ENCODE data around the gene CYP11A1. TPM values are rescaled to one million over a fixed set of nuclear protein-coding genes. Genes with fewer than 3 reads are reported as not detected.
"Not testable (repeated sequence)": the region's sequence is repeated elsewhere in the genome, so short reads cannot be mapped to it uniquely, and the experiment has no call there.

The CYP11A1 gene
- total and polyA plus RNA-seq, 10 of the 15 experiments (the other 5 are each of a cell fraction or from before 2014, with no cell fraction given) = 0.11 to 1.2 (median 0.23) TPM; not detected in 5

DNA sequence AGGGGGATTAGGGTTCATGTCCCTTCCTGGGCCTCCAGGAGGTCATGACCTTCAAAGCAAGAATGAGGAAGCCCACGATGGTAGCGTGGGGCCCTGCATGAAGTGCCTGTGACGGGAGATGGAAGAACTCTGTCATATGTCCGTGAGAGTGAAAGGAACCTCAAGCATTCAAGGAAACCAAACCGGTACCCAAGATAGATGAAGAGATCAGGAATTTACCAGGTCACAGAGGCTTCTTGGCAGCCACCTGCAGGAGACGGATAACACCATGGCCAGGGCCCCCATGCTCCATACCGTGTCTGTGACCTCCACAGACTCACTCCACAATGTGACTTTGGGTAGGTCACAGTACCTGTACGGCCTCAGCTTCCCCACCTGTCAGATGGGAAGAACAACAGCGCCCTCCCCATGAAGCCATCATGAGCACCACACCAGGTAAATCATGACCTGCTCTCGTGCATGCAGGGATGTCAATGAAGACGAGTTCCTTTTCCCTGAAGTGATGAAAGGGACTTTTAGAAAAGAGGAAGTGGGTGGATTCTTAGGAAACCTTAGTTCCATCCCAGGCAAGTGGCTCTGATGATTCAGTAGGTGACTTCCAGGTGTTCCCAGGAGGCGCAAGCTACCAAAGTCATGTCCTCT lies 23.3 kb upstream of the CYP11A1 start (continued):
- no peak for TF ChIP-seq ZZZ3 (IDR thresholded peaks at IDR 0.05; ENCODE audit: control insufficient read depth, insufficient read length, low read depth)
- TF ChIP-seq BHLHE40 (IDR thresholded peaks at IDR 0.05; ENCODE audit: borderline replicate concordance in 1 of 2, low read depth in 2 of 2, low read length in 1 of 2) = peak in 1 of 2 experiments; percentile 46; a peak in 1 of 4 replicates
- TF ChIP-seq TARDBP (IDR thresholded peaks at IDR 0.05; ENCODE audit: borderline replicate concordance) = no peak
- TF ChIP-seq, protein P1, sequence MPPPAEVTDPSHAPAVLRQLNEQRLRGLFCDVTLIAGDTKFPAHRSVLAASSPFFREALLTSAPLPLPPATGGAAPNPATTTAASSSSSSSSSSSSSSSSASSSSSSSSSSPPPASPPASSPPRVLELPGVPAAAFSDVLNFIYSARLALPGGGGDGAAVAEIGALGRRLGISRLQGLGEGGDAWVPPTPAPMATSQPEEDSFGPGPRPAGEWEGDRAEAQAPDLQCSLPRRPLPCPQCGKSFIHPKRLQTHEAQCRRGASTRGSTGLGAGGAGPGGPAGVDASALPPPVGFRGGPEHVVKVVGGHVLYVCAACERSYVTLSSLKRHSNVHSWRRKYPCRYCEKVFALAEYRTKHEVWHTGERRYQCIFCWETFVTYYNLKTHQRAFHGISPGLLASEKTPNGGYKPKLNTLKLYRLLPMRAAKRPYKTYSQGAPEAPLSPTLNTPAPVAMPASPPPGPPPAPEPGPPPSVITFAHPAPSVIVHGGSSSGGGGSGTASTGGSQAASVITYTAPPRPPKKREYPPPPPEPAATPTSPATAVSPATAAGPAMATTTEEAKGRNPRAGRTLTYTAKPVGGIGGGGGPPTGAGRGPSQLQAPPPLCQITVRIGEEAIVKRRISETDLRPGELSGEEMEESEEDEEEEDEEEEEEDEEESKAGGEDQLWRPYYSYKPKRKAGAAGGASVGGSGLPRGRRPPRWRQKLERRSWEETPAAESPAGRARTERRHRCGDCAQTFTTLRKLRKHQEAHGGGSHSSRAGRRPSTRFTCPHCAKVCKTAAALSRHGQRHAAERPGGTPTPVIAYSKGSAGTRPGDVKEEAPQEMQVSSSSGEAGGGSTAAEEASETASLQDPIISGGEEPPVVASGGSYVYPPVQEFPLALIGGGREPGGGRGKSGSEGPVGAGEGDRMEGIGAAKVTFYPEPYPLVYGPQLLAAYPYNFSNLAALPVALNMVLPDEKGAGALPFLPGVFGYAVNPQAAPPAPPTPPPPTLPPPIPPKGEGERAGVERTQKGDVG (CRISPR knock-in tag; IDR thresholded peaks at IDR 0.05) = no peak
- TF ChIP-seq, protein P2, sequence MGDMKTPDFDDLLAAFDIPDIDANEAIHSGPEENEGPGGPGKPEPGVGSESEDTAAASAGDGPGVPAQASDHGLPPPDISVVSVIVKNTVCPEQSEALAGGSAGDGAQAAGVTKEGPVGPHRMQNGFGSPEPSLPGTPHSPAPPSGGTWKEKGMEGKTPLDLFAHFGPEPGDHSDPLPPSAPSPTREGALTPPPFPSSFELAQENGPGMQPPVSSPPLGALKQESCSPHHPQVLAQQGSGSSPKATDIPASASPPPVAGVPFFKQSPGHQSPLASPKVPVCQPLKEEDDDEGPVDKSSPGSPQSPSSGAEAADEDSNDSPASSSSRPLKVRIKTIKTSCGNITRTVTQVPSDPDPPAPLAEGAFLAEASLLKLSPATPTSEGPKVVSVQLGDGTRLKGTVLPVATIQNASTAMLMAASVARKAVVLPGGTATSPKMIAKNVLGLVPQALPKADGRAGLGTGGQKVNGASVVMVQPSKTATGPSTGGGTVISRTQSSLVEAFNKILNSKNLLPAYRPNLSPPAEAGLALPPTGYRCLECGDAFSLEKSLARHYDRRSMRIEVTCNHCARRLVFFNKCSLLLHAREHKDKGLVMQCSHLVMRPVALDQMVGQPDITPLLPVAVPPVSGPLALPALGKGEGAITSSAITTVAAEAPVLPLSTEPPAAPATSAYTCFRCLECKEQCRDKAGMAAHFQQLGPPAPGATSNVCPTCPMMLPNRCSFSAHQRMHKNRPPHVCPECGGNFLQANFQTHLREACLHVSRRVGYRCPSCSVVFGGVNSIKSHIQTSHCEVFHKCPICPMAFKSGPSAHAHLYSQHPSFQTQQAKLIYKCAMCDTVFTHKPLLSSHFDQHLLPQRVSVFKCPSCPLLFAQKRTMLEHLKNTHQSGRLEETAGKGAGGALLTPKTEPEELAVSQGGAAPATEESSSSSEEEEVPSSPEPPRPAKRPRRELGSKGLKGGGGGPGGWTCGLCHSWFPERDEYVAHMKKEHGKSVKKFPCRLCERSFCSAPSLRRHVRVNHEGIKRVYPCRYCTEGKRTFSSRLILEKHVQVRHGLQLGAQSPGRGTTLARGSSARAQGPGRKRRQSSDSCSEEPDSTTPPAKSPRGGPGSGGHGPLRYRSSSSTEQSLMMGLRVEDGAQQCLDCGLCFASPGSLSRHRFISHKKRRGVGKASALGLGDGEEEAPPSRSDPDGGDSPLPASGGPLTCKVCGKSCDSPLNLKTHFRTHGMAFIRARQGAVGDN (IDR thresholded peaks at IDR 0.05) = 0 out of 2 replicates have a peak, but pooled peaks have one; percentile 37
- TF ChIP-seq GABPA (IDR thresholded peaks at IDR 0.05; ENCODE audit: low read depth) = no peak
- TF ChIP-seq DPF2 (IDR thresholded peaks at IDR 0.05) = peak; percentile 27; the same call in 1 of the 2 replicates
- no peak for TF ChIP-seq ESRRA (IDR thresholded peaks at IDR 0.05; ENCODE audit: low read length)
- TF ChIP-seq ZNF622 (IDR thresholded peaks at IDR 0.05) = no peak
- TF ChIP-seq HDGF (IDR thresholded peaks at IDR 0.05) = no peak

DNA sequence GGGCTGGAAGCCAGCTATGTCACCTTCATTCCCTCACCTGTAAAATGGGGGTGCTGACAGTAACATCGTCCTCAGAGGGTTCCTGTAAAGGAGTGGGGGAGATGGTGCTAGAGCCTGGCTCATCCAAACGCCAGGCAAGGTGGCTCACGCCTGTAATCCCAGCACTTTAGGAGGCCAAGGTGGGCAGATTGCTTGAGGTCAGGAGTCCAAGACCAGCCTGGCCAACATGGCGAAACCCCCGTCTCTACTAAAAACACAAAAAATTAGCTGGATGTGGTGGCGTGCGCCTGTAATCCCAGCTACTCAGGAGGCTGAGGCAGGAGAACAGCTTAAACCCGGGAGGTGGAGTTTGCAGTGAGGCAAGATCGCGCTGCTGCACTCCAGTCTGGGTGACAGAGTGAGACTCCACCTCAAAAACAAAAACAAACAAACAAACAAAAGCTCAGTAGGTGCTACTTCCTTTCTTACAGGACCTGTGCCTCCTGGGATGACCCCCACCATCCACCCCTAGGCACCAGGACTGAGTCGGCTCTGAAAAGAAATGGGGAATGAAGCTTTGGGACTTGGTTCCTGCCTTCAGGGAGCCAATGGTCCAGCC lies 22.7 kb upstream of the CYP11A1 start:
- DNase-seq (ENCODE audit: low read depth, low spot score); H3K27me3 ChIP-seq (replicated peaks in 1 of 2; ENCODE audit: control insufficient read depth in 2 of 2, insufficient read depth in 2 of 2, low read length in 1 of 2); BruUV-seq (replicated peaks); FAIRE-seq; H3K4me3 ChIP-seq; H2AFZ ChIP-seq (ENCODE audit: control insufficient read depth, low read depth, low read length); H3K36me3 ChIP-seq (ENCODE audit: control insufficient read depth in 2 of 2, insufficient read depth in 2 of 2, low read length in 1 of 2); H4K20me1 ChIP-seq (ENCODE audit: control insufficient read depth, insufficient read depth); in situ Hi-C loops (cut with MboI); H3K4me2 ChIP-seq (ENCODE audit: control insufficient read depth, insufficient read depth); H3K9ac ChIP-seq (ENCODE audit: control insufficient read depth, insufficient read depth, low read length); ATAC-seq; H3K9me3 ChIP-seq (replicated peaks; ENCODE audit: control insufficient read depth, insufficient read depth, low read length): not testable (repeated sequence)
- Histone ChIP-seq H3K27ac (ENCODE audit: control insufficient read depth, insufficient read depth) (peak overlapping the region; percentile 48), H3K79me2 (ENCODE audit: control insufficient read depth, insufficient read depth, low read length) (peaks cover 26% of the 10 kb centered on the region), H3K4me1 (ENCODE audit: control insufficient read depth, insufficient read depth, low read length) (peaks cover 77% of the 10 kb centered on the region)
- RAD21 ChIA-PET (ENCODE audit: unreplicated experiment) = interaction anchor here (0.9 to 20.3 kb wide), 3 partner anchors 9 to 38 kb away, joined by 3 to 496 read pairs (median 9); partner anchors contain the start of gene SEMA7A
- 89% methylated on average over 11 of the region's 11 CpGs for WGBS (ENCODE audit: insufficient coverage, insufficient replicate concordance, low lambda C conversion rate, missing lambda C conversion rate)
- POLR2A ChIA-PET = interaction anchor here (1.0 to 15.8 kb wide), 2 partner anchors 13 to 39 kb away, joined by 3 to 302 read pairs; no protein-coding TSS in a partner anchor
- SMC1A ChIA-PET (ENCODE audit: uncharacterized antibody, unreplicated experiment) = interaction anchor here (21.3 kb wide), 1 partner anchor 47 kb away, joined by 544 read pairs; the partner anchor contains the start of gene SEMA7A
- intact Hi-C loops (cut with micrococcal nuclease; ENCODE audit: unreplicated experiment) = loop anchor here (10.0 kb wide), 1 partner anchor 745 kb away; no protein-coding TSS in a partner anchor
- CTCF ChIA-PET = interaction anchor here (2.4 kb wide), 1 partner anchor 13 kb away, joined by 8 read pairs; no protein-coding TSS in a partner anchor
